ENCODE measurements around the gene STRIP1.

The STRIP1 gene, protein sequence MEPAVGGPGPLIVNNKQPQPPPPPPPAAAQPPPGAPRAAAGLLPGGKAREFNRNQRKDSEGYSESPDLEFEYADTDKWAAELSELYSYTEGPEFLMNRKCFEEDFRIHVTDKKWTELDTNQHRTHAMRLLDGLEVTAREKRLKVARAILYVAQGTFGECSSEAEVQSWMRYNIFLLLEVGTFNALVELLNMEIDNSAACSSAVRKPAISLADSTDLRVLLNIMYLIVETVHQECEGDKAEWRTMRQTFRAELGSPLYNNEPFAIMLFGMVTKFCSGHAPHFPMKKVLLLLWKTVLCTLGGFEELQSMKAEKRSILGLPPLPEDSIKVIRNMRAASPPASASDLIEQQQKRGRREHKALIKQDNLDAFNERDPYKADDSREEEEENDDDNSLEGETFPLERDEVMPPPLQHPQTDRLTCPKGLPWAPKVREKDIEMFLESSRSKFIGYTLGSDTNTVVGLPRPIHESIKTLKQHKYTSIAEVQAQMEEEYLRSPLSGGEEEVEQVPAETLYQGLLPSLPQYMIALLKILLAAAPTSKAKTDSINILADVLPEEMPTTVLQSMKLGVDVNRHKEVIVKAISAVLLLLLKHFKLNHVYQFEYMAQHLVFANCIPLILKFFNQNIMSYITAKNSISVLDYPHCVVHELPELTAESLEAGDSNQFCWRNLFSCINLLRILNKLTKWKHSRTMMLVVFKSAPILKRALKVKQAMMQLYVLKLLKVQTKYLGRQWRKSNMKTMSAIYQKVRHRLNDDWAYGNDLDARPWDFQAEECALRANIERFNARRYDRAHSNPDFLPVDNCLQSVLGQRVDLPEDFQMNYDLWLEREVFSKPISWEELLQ

GRCh38 chr1:110034451-110035235 lies at the start of gene STRIP1:
STRIP1 (plus strand) TSS chr1:110034624; CDS start chr1:110034638, 14 bp downstream.
- DNase-seq: peak; percentile 98

DNA sequence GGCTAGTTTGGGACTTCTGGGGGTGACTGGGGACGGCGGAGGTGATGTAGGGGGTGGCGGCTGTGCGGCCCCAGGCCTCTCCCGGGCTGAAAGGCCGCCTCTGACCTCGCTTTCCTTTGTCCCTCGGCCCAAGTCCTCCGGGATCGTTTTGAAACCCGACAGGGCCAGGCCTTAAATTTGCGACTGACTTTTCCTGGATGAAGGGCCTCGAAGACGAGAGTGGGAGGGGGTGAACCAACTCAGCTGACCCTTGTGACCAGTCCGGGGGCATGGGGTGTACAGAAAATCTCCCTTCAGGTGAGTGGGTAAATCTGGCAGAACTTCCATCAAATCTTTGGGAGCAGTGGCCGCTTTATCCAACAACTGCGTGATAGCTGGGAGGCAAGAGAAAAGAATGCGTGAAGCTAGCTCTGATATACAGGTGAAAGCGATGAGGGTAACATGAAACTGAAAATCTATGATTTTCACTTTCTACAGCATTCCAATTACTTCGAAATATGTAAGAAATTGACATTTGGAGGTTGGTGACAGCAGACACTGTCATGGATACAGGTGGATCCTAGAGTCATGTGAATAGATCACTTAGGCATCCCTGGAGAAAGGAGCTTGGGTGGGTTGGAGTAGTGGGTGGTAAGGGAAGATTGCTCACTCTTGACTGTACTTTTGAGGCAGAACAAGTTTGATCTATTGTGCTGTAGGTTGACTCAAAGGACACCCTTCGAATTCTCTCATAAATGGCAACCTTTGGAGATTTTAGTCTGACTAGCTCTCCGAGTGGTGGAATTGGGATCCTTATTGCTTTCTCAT lies 49.0 kb upstream of the STRIP1 start:
- peak; percentile 48 for DNase-seq

GRCh38 chr1:109986054-109986444 lies 48.4 kb upstream of the STRIP1 start:
- DNase-seq: no peak

- DNase-seq: no peak
These were observed 46.0 kb upstream of the STRIP1 start for GRCh38 chr1:109988349-109988914.

DNA sequence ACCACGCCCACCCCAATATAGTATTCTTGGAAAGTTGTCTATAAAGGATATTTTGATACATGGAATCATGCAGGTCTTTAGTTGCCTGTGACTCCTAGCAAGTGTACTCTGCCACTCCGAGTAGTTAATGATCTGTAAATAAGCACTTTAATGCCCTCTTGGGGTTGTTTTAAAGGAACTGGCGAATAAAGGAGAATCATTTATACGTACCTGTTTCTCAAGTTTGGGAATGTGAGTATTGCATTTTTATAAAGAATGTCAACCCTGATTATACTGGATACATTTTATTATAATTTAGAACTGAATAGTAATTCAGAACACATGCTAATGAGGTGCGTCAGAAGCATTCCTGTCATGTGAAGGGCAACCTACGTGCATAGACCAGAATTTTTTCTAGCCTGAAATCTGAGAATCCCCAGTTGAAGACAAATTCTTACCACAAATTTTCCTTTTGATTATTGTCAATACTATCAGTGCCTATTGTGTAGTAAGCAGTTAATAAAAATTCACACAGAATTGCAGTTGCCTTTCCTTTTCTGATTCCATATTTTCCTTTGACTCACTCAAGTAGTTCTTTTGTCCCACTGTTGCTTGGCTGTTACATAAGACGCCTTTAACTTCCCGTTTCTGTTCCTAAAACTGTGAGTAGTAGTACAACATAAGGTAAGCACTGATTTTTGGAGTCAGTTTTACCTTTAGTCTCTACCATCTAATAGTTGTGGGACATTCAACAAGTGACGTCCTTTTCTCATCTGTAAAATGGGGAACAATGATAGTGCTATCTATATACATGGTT lies 44.7 kb upstream of the STRIP1 start:
- peak; percentile 70 for DNase-seq

GRCh38 chr1:109990302-109990653 lies 44.1 kb upstream of the STRIP1 start:
- DNase-seq: peak; percentile 47

- no peak for DNase-seq
These were observed 43.0 kb upstream of the STRIP1 start for GRCh38 chr1:109991400-109991925.

DNA sequence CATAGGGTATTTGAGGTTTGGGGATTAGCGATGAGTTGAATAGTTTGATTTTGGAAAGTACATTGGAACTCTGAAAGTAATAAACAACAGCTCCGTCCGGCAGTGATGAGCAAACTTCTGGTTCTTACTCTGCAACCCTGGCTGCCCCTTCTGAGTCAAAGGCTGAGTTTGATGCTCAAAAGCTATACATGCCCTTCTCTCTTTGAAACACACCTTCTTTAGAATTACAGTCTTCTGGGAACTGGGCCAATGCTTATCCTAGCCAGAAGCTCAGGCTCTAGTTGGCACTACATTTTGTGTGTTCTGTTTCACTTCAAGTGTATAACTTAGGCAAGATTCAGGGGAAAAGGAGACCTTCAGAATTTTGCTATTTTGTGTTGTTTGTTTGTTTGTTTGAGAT lies 40.5 kb upstream of the STRIP1 start:
- DNase-seq: no peak

- DNase-seq: no peak
These were observed 39.8 kb upstream of the STRIP1 start for GRCh38 chr1:109994654-109995053.

- no peak for DNase-seq
These were observed 38.9 kb upstream of the STRIP1 start for GRCh38 chr1:109995536-109995935.

DNA sequence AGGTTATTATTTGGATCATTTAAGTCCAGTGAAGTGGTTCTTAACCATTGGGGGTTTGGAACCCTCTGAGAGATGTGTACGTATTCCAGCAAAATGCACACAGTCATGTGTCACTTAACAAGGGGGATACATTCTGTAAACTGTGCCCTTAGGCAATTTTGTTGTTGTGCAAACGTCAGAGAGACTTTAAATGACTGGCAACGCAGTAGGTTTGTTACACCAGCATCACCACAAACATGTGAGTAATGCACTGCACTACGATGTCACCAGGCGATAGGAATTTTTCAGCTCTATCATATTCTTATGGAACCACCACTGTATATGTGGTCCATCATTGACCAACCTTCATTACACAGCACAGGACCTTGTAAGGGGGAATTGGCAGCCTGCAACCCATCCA lies 37.9 kb upstream of the STRIP1 start:
- DNase-seq: no peak

DNA sequence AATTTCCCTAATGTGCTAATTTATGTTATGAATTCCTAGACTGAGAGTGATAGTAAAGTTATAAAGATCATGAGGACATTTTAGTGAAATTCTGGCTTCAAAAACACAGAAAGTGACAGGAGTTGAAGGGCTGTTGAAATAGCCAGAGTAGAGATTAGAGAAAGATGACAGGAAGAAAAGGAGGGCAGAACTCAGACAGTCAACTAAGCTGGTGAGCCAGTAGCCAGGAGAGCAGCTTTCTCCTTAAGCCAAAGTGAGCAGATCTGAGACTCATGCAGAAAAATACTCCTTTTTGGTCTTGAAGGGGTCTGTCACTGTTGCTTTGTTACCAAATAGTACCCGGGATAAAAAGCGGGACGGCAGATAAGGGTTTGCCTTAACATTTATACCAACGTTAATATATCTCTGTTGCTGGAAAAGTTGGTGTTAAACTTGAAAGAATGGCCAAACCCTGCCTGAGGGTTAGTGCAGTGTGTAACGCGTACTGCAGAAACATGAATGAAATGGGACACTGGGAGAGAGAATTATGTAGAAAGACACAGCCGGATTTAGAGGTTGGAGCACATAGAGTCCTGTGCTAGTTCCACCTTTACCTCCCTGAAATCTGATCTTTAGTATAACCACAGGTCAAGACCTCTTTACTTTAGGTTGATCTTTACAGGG lies 37.1 kb upstream of the STRIP1 start:
- no peak for DNase-seq

DNA sequence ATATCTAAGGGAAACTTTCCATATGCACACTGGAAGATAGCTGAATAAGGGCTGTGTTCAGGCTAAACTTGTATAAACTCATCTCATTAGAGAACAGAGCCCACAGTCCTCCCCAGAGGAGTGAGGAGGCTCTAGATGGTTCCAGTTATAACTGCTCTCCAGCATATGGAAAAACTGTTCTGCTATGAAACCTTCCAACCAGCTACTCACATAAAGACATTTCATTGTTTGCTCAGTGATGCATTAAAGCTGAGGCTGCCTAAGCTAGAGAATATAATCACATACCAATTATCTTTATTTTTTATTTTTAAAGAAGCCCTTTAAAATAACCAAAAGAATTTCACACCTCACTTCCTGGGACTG lies 36.6 kb upstream of the STRIP1 start:
- DNase-seq: peak; percentile 23

- DNase-seq: peak; percentile 18
These were observed 31.7 kb upstream of the STRIP1 start for GRCh38 chr1:110002695-110003094.

- peak; percentile 89 for DNase-seq
These were observed 30.5 kb upstream of the STRIP1 start for GRCh38 chr1:110003747-110004428.

DNA sequence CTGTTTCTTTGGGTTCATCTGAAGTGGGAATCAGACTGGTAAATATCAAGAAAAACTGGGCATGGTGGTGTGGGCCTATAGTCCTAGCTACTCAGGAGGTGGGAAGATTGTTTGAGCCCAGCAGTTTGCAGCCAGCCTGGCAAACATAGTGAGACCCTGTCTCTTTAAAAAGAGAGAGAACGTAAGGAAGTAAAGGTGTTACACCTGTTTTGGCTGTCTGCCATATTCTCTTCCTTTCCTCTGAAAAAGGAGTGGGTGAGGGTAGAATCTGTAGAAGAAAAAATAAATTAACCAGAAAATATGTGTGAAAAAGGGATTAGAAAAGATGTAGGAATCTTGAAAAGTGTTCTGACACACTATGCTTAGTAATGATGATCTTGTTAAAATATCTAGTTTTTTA lies 29.8 kb upstream of the STRIP1 start:
- no peak for DNase-seq

- DNase-seq: no peak
These were observed 28.5 kb upstream of the STRIP1 start for GRCh38 chr1:110005971-110006370.

DNA sequence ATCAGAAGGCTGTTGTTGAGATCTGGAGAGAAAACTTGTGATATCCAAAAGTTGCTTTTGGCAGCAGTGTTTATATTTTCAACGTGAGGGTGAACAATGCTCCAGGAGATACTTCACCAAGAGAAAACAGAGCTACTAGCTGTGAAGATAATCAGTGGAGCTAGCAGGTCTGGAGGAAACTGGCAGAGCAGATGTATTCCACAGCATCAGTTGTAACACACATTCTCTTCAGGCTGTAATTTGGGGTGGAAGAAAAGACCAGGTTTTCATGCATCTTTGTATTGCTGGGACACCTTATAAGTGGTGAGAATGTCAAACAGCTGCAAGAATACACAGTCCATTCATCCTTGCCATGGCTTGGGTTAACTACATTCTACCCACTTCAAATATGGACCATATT lies 27.9 kb upstream of the STRIP1 start:
- DNase-seq: no peak

GRCh38 chr1:110007046-110007830 lies 27.2 kb upstream of the STRIP1 start:
- DNase-seq: no peak
